ACC112 (cell line): Measurements from ENCODE around the gene PHLPP1.

Experiments used
- H2AFZ ChIP-seq: fragments of 200-600 bp; sonication (generic); one replicate; pipeline ENCODE4 v1.6.0; 2017; ENCODE audit warnings: antibody characterized with exemption, low read length; ENCODE audit not compliant: unreplicated experiment
- H3K27ac ChIP-seq: fragments of 200-600 bp; sonication (generic); 2 replicates; pipeline ENCODE4 v1.5.1; 2014; ENCODE audit warnings: low read depth, mild to moderate bottlenecking, antibody characterized with exemption, low read length, moderate library complexity
- H3K27me3 ChIP-seq: fragments of 200-600 bp; sonication (generic); 2 replicates; pipeline ENCODE4 v1.6.1; 2014; ENCODE audit warnings: mild to moderate bottlenecking, antibody characterized with exemption, low read length, moderate library complexity, mixed read lengths; ENCODE audit not compliant: insufficient read depth
- H3K36me3 ChIP-seq: fragments of 200-600 bp; sonication (generic); 2 replicates; pipeline ENCODE4 v1.6.1; 2016; ENCODE audit warnings: mild to moderate bottlenecking, antibody characterized with exemption, low read length, moderate library complexity, mixed read lengths; ENCODE audit not compliant: insufficient read depth
- H3K4me1 ChIP-seq: fragments of 200-600 bp; sonication (generic); one replicate; pipeline ENCODE4 v1.6.1; 2016; ENCODE audit warnings: low read length, mixed read lengths; ENCODE audit not compliant: insufficient read depth, unreplicated experiment, control insufficient read depth
- H3K4me3 ChIP-seq: fragments of 200-600 bp; sonication (generic); 2 replicates; pipeline ENCODE4 v1.5.1; 2014; ENCODE audit warnings: mild to moderate bottlenecking, low read depth, low read length
- H3K79me2 ChIP-seq: fragments of 200-600 bp; sonication (generic); one replicate; pipeline ENCODE4 v1.6.0; 2016; ENCODE audit warnings: low read length; ENCODE audit not compliant: control insufficient read depth, unreplicated experiment, insufficient read depth

PHLPP1 gene

DNA sequence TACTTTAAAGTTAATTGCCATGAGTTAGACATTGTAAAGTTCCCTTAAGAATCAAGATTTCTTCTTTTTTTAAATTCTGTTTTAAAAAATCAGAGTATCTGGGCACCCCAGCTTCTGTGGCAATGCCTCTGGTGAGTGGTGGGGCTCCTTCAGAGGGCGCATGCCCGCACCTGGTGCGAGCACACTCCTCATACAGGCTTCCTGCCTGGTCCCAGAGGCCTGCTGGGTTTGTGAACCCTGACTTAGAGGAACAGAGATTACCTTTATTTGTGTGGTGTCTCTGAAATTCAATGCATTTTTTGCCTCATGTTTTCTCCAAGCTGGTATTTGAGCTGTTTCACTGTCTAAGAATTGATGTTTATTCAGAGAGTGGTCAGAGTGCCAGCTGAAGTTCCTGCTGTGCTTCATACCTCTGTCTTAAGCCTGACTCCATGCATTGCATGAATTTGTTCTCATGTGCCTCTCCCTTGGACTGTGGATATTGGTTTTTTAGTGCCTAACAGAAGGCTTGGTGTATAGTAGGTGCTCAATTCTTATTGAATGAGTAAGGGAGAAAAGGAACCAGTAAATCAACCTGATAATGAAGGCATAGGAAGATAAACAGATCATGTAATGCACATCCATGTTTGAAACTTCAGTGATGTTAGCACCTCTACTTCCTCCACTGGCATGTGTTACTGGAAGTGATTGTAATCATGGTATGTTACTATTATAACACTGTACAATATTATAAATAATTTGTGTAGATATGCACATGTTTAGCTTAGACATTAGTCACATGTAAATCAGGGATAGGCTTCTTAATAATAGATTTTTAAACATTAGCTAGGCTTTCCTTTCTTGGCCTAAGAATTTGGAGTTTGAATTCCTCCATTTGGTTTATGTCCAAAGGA lies 29.0 kb downstream of the PHLPP1 start:
- Histone ChIP-seq H3K79me2 (no peaks in the 10 kb centered on the region), H2AFZ (no peak overlapping the region), H3K4me3 (no peak overlapping the region), H3K27ac (no peak overlapping the region), H3K36me3 (no peaks in the 10 kb centered on the region), H3K4me1 (no peaks in the 10 kb centered on the region), H3K27me3 (no peaks in the 10 kb centered on the region)

- Histone ChIP-seq H3K79me2 (no peaks in the 10 kb centered on the region), H3K4me3 (no peak overlapping the region), H3K27ac (no peak overlapping the region), H3K36me3 (no peaks in the 10 kb centered on the region), H3K27me3 (no peaks in the 10 kb centered on the region), H3K4me1 (no peaks in the 10 kb centered on the region), H2AFZ (no peak overlapping the region)
These were observed 29.9 kb downstream of the PHLPP1 start for GRCh38 chr18:62745089-62745751.

- Histone ChIP-seq H3K4me1 (peaks cover 13% of the 10 kb centered on the region), H2AFZ (no peak overlapping the region), H3K4me3 (no peak overlapping the region), H3K27me3 (no peaks in the 10 kb centered on the region), H3K79me2 (no peaks in the 10 kb centered on the region), H3K27ac (no peak overlapping the region), H3K36me3 (no peaks in the 10 kb centered on the region)
These were observed 34.0 kb downstream of the PHLPP1 start for GRCh38 chr18:62749389-62749788.

DNA sequence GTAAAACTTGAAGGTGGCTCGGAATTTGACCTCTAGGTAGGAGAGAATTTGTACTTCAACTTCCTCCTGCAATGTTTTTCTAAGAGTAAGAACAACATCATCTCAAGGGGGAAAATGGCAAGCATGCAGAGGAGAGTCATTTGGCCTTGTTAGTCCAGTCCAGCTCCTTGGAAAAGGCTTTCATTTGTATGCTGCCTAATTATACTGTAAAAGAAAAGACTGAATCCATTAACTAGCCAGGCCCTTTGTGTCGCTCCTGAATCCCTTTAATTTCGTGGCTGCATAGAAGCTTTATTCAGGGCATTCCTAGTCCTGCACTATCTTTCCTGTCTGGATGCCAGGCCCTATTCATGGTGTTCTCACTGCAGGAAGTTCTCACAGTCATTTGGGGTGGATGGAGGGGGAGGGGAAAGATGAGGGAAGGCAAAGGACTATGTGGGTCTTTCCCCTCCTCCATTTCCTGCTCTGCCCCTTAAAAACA lies 36.0 kb downstream of the PHLPP1 start:
- H3K27me3 ChIP-seq = no peaks in the 10 kb centered on the region
- H3K36me3 ChIP-seq = no peaks in the 10 kb centered on the region
- H3K79me2 ChIP-seq = no peaks in the 10 kb centered on the region
- H2AFZ ChIP-seq = no peak overlapping the region
- no peak overlapping the region for H3K4me3 ChIP-seq
- H3K27ac ChIP-seq = no peak overlapping the region
- peaks cover 13% of the 10 kb centered on the region for H3K4me1 ChIP-seq

DNA sequence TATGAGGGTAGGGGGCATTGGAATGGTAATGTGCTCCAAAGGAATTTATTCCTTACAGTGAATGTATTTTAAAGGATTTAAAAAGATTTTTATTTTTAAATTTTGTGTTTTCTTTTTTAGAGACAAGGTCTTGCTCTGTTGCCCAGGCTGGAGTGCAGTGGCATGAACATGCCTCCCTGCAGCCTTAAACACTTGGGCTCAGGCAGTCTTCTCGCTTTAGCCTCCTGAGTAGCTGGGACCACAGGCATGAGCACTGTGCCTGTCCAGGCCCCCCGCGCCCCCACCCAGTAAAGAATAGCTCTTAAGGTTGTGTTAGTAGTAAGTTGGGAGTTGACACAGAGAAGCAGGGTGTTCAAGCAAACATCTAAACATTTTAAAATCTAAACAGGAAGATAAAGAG lies 36.6 kb downstream of the PHLPP1 start:
- no peak overlapping the region for H3K4me3 ChIP-seq
- H3K4me1 ChIP-seq = peaks cover 13% of the 10 kb centered on the region
- H2AFZ ChIP-seq = no peak overlapping the region
- no peaks in the 10 kb centered on the region for H3K27me3 ChIP-seq
- no peaks in the 10 kb centered on the region for H3K79me2 ChIP-seq
- H3K36me3 ChIP-seq = no peaks in the 10 kb centered on the region
- no peak overlapping the region for H3K27ac ChIP-seq

DNA sequence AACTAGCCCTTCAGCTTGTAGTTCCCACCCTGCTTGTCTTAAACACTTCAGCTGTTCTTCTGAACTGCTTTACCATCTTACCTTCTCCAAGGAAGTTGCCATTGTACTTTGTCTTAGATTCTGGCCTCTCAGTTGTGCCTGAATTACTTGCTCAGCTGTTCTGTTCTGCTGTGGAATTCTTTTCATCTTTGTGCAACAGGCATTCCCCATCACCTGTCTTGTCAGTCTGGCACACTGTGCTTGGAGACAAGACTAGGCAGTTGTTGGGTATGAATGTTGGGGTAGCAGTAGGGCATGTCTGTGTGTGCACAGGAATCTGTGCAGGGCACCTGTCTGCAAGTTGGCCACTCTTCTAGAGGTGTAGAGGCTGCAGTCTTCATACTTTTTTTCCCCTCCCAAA lies 38.7 kb downstream of the PHLPP1 start:
- H3K4me1 ChIP-seq = peaks cover 14% of the 10 kb centered on the region

GRCh38 chr18:62755454-62755853 lies 40.1 kb downstream of the PHLPP1 start:
- no peaks in the 10 kb centered on the region for H3K79me2 ChIP-seq
- peaks cover 28% of the 10 kb centered on the region for H3K4me1 ChIP-seq
- H2AFZ ChIP-seq = no peak overlapping the region
- no peak overlapping the region for H3K27ac ChIP-seq
- H3K27me3 ChIP-seq = no peaks in the 10 kb centered on the region
- H3K4me3 ChIP-seq = no peak overlapping the region
- H3K36me3 ChIP-seq = no peaks in the 10 kb centered on the region

More for the DNA sequence above, 38.7 kb downstream of the PHLPP1 start:
- Histone ChIP-seq H3K27me3 (no peaks in the 10 kb centered on the region), H2AFZ (no peak overlapping the region), H3K36me3 (no peaks in the 10 kb centered on the region), H3K27ac (no peak overlapping the region), H3K79me2 (no peaks in the 10 kb centered on the region), H3K4me3 (no peak overlapping the region)

DNA sequence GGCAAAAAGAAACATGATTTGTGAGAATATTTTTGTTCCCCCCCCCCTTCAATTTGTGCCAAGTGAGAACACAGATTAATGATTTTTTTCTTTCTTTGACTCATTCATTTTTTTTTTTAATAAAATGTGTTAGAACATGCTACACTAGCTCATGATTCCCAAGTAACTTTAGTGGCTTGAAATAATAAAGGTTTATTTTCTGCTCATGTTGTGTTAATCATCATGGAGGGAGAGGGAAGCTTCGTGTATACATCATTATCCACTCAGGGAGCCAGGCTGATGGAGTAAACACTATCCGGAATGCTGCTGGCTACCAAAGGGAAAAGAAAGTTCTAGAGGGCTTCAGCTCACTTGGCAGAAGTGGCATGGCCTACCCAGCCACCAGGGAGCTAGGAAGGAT lies 40.6 kb downstream of the PHLPP1 start:
- no peak overlapping the region for H3K27ac ChIP-seq
- H3K4me1 ChIP-seq = peaks cover 24% of the 10 kb centered on the region
- no peaks in the 10 kb centered on the region for H3K36me3 ChIP-seq
- H2AFZ ChIP-seq = no peak overlapping the region
- H3K4me3 ChIP-seq = no peak overlapping the region
- no peaks in the 10 kb centered on the region for H3K27me3 ChIP-seq
- H3K79me2 ChIP-seq = no peaks in the 10 kb centered on the region

- no peaks in the 10 kb centered on the region for H3K36me3 ChIP-seq
- H3K27ac ChIP-seq = no peak overlapping the region
- H3K27me3 ChIP-seq = no peaks in the 10 kb centered on the region
- H2AFZ ChIP-seq = no peak overlapping the region
- H3K4me3 ChIP-seq = no peak overlapping the region
- H3K4me1 ChIP-seq = peaks cover 16% of the 10 kb centered on the region
- no peaks in the 10 kb centered on the region for H3K79me2 ChIP-seq
These were observed 42.2 kb downstream of the PHLPP1 start for GRCh38 chr18:62757399-62758010.

DNA sequence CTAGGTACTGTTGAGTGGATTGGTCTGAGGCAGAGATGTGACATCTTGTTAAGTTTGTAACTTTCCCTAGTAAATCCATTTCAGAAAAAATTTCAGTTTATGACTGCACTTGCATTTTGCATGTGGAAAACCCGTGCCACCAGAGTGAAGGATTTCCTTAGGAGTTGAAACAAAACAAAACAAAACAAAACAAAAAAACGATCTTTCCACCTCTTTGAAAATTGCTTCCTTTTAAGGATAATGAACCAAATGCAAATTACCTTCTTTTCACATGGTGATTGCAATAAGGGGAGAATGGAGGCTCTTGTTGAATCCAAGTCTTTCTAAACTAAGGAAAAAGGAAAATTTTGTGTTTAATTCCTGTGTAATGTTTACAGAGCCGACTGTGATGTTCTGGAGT lies 43.2 kb downstream of the PHLPP1 start:
- H3K79me2 ChIP-seq = no peaks in the 10 kb centered on the region
- no peak overlapping the region for H3K4me3 ChIP-seq
- H2AFZ ChIP-seq = no peak overlapping the region
- H3K27ac ChIP-seq = no peak overlapping the region
- peaks cover 16% of the 10 kb centered on the region for H3K4me1 ChIP-seq
- H3K27me3 ChIP-seq = no peaks in the 10 kb centered on the region
- H3K36me3 ChIP-seq = no peaks in the 10 kb centered on the region
